Nephron progenitor cell (in vitro differentiated cells): ENCODE measurements around the gene MAD2L2.
A peak's percentile ranks its signal among the peaks of the same experiment; 100 is the strongest.

Experiments
- DNase-seq: peaks from one replicate; pipeline ENCODE4 v3.0.0; 2021
- H3K27ac Mint-ChIP-seq: 2 replicates; pipeline ENCODE4 v1.8.0; 2021; ENCODE audit warnings: mild to moderate bottlenecking, moderate library complexity, mixed read lengths
- H3K27me3 Mint-ChIP-seq: 2 replicates; pipeline ENCODE4 v1.8.0; 2021; ENCODE audit warnings: mild to moderate bottlenecking, low read depth, mixed read lengths; ENCODE audit not compliant: poor library complexity
- H3K36me3 Mint-ChIP-seq: 2 replicates; pipeline ENCODE4 v1.8.0; 2021; ENCODE audit warnings: low read depth, mixed read lengths
- H3K4me1 Mint-ChIP-seq: 2 replicates; pipeline ENCODE4 v1.8.0; 2021; ENCODE audit warnings: mixed read lengths
- H3K4me3 Mint-ChIP-seq: 2 replicates; pipeline ENCODE4 v1.8.0; 2021; ENCODE audit warnings: mild to moderate bottlenecking, moderate library complexity, mixed read lengths
- H3K9me3 Mint-ChIP-seq: 2 replicates; pipeline ENCODE4 v1.8.0; 2021; ENCODE audit warnings: mild to moderate bottlenecking, moderate library complexity, mixed read lengths
- TF ChIP-seq, protein P1 (sequence below): fragments of 200-600 bp; sonication (generic); IDR thresholded peaks from 2 replicates; pipeline ENCODE4 v1.5.0; 2021; ENCODE audit warnings: antibody characterized with exemption

Gene MAD2L2

DNA sequence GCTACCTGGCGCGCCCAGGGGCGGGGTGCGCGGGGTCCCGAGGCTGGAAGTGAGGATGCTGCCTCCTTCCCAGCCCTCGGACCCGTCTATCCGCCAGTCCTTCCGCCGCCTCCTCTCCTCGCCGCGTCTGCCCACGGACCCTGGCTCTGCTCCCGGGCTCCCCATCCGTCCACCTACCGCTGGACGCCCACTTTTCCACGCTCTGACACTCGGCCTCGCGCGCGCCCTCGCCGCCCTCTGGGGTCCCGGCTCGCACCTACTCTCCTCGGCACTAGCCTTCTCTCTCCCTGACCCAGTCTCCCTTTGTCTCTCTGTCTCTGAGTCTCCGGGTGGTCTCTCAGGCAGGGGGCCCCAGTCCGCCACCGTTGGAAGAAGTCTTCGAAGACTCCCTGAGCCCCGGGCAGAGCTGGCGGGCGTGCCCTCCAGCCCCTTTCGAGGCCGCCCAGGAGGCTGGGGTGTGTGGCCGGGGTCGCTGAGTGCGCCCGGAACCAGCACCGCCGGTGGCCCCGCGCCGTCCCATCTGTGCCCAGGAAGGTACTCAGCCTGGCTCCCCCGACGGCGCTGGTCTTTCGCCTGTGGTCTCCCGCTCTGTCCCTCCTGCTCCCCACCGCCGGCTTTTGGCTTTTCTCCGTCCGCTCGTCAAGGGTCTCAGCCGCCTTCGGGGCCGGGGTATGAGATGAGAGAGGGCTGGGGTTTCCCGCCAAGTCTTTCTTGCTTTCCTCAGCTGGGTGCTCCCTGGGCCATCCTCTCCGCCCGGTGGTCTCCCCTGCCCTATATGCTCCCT lies 11.2 kb upstream of the MAD2L2 start:
- TF ChIP-seq, protein P1, sequence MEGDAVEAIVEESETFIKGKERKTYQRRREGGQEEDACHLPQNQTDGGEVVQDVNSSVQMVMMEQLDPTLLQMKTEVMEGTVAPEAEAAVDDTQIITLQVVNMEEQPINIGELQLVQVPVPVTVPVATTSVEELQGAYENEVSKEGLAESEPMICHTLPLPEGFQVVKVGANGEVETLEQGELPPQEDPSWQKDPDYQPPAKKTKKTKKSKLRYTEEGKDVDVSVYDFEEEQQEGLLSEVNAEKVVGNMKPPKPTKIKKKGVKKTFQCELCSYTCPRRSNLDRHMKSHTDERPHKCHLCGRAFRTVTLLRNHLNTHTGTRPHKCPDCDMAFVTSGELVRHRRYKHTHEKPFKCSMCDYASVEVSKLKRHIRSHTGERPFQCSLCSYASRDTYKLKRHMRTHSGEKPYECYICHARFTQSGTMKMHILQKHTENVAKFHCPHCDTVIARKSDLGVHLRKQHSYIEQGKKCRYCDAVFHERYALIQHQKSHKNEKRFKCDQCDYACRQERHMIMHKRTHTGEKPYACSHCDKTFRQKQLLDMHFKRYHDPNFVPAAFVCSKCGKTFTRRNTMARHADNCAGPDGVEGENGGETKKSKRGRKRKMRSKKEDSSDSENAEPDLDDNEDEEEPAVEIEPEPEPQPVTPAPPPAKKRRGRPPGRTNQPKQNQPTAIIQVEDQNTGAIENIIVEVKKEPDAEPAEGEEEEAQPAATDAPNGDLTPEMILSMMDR, result no peak
- Mint-ChIP-seq H3K27ac (no peak overlapping the region), H3K9me3 (no peaks in the 10 kb centered on the region), H3K4me1 (peaks cover 45% of the 10 kb centered on the region), H3K36me3 (no peaks in the 10 kb centered on the region), H3K4me3 (peak overlapping the region; percentile 88), H3K27me3 (peaks cover 45% of the 10 kb centered on the region)
- DNase-seq, result peak; percentile 41

DNA sequence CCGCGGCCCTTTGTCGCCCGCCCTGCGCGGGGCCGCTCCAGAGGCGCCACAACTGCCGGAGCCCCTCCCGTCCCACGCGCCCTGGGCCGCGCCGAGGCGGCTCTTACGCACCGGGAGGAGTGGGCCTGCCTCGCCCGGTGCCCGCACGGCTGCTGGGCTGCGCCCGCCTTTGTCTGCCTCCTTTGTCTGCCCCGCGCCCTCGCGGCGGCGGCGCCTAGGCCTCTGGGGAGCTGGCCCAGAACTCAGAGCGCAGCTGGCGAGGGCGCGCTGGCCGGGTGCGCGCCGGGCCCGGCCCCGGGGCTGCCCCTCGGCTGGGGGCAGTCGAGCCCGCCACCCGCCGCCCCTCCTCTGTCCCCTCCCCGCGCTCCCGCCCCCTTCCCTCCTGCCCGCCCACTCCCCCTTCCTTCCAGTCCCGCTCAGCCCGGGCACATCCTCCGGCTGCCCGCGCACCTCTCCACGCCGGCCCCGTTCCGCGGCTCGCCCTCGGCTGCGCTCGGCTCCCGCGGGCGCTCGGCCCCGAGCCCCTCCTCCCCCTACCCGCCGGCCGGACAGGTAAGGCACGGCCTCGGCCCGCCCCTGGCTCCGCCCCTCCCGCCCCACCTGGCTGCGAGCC lies 10.5 kb upstream of the MAD2L2 start, which contains the start of gene DRAXIN:
Gene DRAXIN, plus strand, starts transcription at position 409 of the 613 bp plus-strand sequence. CDS start 14,549 bp downstream, outside the sequence.
- DNase-seq, result peak; percentile 79
- no peaks in the 10 kb centered on the region for H3K9me3 Mint-ChIP-seq
- peak within 1 kb of the TSS; percentile 94 for H3K4me3 Mint-ChIP-seq
- peaks cover 42% of the 10 kb centered on the region for H3K27me3 Mint-ChIP-seq
- H3K27ac Mint-ChIP-seq, result peak within 1 kb of the TSS; percentile 98
- no peaks in the 10 kb centered on the region for H3K36me3 Mint-ChIP-seq
- H3K4me1 Mint-ChIP-seq, result peaks cover 45% of the 10 kb centered on the region
- TF ChIP-seq, protein P1, result no peak

DNA sequence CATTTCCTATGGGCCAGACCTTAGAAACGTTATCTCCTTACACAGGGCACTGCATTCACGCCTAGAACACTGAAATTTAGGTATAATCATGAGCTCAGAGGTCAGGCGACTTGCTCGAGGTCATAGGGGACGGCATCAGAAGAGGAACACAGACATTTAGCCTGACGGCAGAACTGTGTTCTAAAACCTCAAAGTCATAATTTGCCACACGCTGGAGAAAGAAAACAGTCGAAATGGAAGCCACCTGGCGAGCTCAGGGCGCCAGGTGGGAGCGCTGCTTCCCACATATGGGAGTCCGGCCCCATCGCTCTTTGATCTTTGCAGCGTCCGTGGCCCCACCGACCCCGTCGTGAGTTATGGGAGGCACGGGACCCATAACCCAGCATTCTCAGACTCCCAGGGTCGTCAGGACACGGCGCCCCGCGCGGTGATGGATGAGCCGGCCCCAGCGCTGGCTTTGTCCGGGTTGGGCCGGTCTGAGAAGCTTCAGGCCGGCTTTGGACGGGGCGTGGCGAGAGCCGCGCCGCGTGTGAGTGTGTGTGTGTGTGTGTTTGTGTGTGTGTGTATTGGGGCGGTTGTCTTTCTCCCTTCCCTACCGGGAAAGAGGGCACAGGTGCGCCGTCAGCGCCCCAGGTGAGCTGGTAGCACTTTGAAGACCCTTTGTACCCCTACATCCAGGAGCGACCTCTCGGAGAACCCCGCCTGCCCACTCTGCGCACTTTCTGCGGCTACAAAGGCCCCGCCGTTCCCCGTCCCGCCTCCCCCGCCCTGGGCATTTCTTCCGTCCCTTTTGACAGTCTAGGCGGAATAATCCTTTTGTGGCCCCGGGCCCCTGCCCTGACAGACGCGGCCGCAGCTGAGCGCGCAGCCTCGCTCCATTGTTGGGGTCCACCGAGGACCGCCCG lies 9.7 kb upstream of the MAD2L2 start:
- TF ChIP-seq, protein P1, result no peak
- peak; percentile 87 for DNase-seq
- no peaks in the 10 kb centered on the region for H3K36me3 Mint-ChIP-seq
- H3K4me1 Mint-ChIP-seq, result peaks cover 50% of the 10 kb centered on the region
- peaks cover 36% of the 10 kb centered on the region for H3K27me3 Mint-ChIP-seq
- peak overlapping the region; percentile 94 for H3K4me3 Mint-ChIP-seq
- H3K27ac Mint-ChIP-seq, result peak overlapping the region; percentile 98
- H3K9me3 Mint-ChIP-seq, result no peaks in the 10 kb centered on the region

DNA sequence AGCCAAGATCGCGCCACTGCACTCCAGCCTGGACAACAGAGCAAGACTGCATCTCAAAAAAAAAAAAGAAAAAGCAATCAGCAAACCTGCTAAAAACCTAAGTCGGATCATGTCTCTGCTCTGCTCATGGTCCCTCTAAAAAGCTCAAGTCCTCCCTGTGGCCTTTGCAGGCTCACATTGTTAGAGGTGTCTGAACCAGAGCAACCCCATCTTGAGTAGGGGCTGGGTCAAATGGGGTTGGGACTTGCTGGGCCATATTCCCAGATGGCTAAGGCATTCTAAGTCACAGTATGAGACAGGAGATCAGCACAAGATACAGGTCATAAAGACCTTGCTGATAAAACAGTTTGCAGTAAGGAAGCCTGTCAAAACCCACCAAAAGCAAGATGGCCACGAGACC lies 7.6 kb upstream of the MAD2L2 start:
- Mint-ChIP-seq H3K27me3 (peaks cover 26% of the 10 kb centered on the region), H3K27ac (no peak overlapping the region), H3K4me1 (peaks cover 59% of the 10 kb centered on the region), H3K9me3 (no peaks in the 10 kb centered on the region), H3K36me3 (no peaks in the 10 kb centered on the region), H3K4me3 (no peak overlapping the region)
- TF ChIP-seq, protein P1, result no peak
- DNase-seq, result no peak

DNA sequence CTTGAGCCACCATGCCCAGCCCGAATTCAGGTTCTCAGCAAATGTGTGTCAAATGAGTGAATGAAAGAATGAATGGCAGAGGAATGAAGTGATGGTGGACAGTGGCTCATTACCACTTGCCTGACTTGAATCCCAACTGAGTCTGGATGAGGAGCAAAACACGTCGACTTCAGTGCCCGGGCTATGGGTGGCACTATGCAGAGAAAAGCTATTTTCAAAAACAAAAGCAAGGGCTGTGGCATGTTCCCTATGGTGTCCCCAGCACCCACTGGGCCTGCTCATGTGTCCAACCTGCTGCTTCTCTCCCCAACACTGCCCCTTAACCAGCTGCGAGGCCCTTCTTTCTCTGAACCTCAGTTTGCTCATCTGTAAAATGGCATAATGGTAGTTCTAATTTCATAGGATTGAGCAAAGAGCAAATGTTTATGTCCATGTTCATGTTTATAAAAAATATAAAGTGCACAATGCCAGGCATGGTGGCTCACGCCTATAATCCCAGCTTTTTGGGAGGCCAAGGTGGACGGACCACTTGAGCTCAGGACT lies 4.3 kb upstream of the MAD2L2 start:
- TF ChIP-seq, protein P1, result no peak
- DNase-seq, result no peak
- Mint-ChIP-seq H3K36me3 (no peaks in the 10 kb centered on the region), H3K4me1 (peaks cover 64% of the 10 kb centered on the region), H3K27ac (no peak overlapping the region), H3K4me3 (no peak overlapping the region), H3K9me3 (no peaks in the 10 kb centered on the region), H3K27me3 (peaks cover 9% of the 10 kb centered on the region)
